Ovary (tissue), 3 donors: ENCODE measurements around the gene ELP5.

Experiments used
- CTCF ChIP-seq, 3 donors: fragments of 450-650 bp in 2 of 3; fragments of 200-600 bp in 1 of 3; IDR thresholded peaks; one replicate each; pipeline versions ENCODE4 v1.5.1 to v1.8.0; 2016 to 2022; ENCODE audit warnings: antibody characterized with exemption in 3 of 3, mild to moderate bottlenecking in 1 of 3
- POLR2A ChIP-seq: fragments of 450-650 bp; IDR thresholded peaks from one replicate; pipeline ENCODE4 v1.6.1; 2017; ENCODE audit warnings: antibody characterized with exemption, mild to moderate bottlenecking, moderate library complexity
- donor health status: DM: no; HTN: no; CAD: no.

- TF ChIP-seq CTCF (IDR thresholded peaks at IDR 0.05) (no peak), POLR2A (no peak)
Observed at GRCh38 chr17:7281074-7281952, 29.3 kb downstream of the ELP5 start, which contains the start of gene SLC2A4.
